ENCODE data around the gene BAIAP3. TPM values are rescaled to one million over a fixed set of nuclear protein-coding genes. Genes with fewer than 3 reads are reported as not detected.
A peak's percentile ranks its signal among the peaks of the same experiment; 100 is the strongest.
"Not testable (repeated sequence)": the region's sequence is repeated elsewhere in the genome, so short reads cannot be mapped to it uniquely, and the experiment has no call there.

BAIAP3 gene
- total and polyA plus RNA-seq, 12 donors, result 0.79 to 129 (median 16.3) TPM

GRCh38 chr16:1293921-1294656 is 39.4 kb upstream of the BAIAP3 start:
- H3K4me1 ChIP-seq (replicated peaks in 1 of 2), result peaks cover 4 to 9% of the 10 kb centered on the region in 2 donors
- H3K27ac ChIP-seq, result no peak overlapping the region
- WGBS, 4 donors, result 57 to 62% (median 60%) methylated on average over 10 to 11 of the region's 11 CpGs
- peaks cover 9% of the 10 kb centered on the region for H3K27me3 ChIP-seq
- no peaks in the 10 kb centered on the region for H3K9me3 ChIP-seq (replicated peaks in 1 of 3)
- intact Hi-C loops (cut with DNase I), result no loop called here
- H3K4me3 ChIP-seq, result no peak overlapping the region
- TF ChIP-seq POLR2A (IDR thresholded peaks at IDR 0.05) (no peak), CTCF (IDR thresholded peaks at IDR 0.05) (no peak)
- DNase-seq, result peak in 3 of 7 donors; percentile 32 to 60 (median 37)
- no peaks in the 10 kb centered on the region for H3K36me3 ChIP-seq (replicated peaks in 1 of 2)

GRCh38 chr16:1295465-1295864 is 38.0 kb upstream of the BAIAP3 start:
- TF ChIP-seq POLR2A (IDR thresholded peaks at IDR 0.05), result no peak
- TF ChIP-seq CTCF (IDR thresholded peaks at IDR 0.05), result no peak
- intact Hi-C loops (cut with DNase I), result no loop called here
- no peaks in the 10 kb centered on the region for H3K27me3 ChIP-seq
- H3K4me1 ChIP-seq (replicated peaks in 1 of 2), result peaks cover 4 to 9% of the 10 kb centered on the region in 2 donors
- WGBS, 4 donors, result 64 to 81% (median 73%) methylated on average over 5 of the region's 5 CpGs
- no peaks in the 10 kb centered on the region for H3K36me3 ChIP-seq (replicated peaks in 1 of 2)
- no peak for DNase-seq
- H3K4me3 ChIP-seq, result no peak overlapping the region
- H3K27ac ChIP-seq, result no peak overlapping the region
- no peaks in the 10 kb centered on the region for H3K9me3 ChIP-seq (replicated peaks in 1 of 3)

- 72 to 77% (median 74%) methylated on average over 8 of the region's 8 CpGs for WGBS, 4 donors
- intact Hi-C loops (cut with DNase I), result not testable (repeated sequence)
Measured at GRCh38 chr16:1296688-1297017, 36.8 kb upstream of the BAIAP3 start.

GRCh38 chr16:1297018-1297696 is 36.3 kb upstream of the BAIAP3 start:
- no peak for TF ChIP-seq CTCF (IDR thresholded peaks at IDR 0.05)
- TF ChIP-seq POLR2A (IDR thresholded peaks at IDR 0.05), result peak in 1 of 2 donors; percentile 40
- Histone ChIP-seq H3K9me3 (replicated peaks in 1 of 3) (no peaks in the 10 kb centered on the region), H3K36me3 (replicated peaks in 1 of 2) (no peaks in the 10 kb centered on the region), H3K27me3 (no peaks in the 10 kb centered on the region), H3K27ac (peak overlapping the region in 4 of 5 donors; percentile 53 to 86 (median 76)), H3K4me3 (no peak overlapping the region), H3K4me1 (replicated peaks in 1 of 2) (peaks cover 4 to 12% of the 10 kb centered on the region in 2 donors)
- peak; percentile 57 to 91 (median 85) for DNase-seq
- intact Hi-C loops (cut with DNase I), result no loop called here
- WGBS, 4 donors, result 31 to 37% (median 34%) methylated on average over 6 of the region's 6 CpGs

More at GRCh38 chr16:1296688-1297017, 36.8 kb upstream of the BAIAP3 start:
- H3K4me3 ChIP-seq; H3K36me3 ChIP-seq (replicated peaks in 1 of 2); H3K27me3 ChIP-seq; H3K9me3 ChIP-seq (replicated peaks in 1 of 3); DNase-seq: not testable (repeated sequence)
- Histone ChIP-seq H3K4me1 (replicated peaks in 1 of 2) (peaks cover 4 to 12% of the 10 kb centered on the region in 2 donors), H3K27ac (peak overlapping the region in 3 of 5 donors; percentile 68 to 86 (median 85))
